Stimulated activated CD8-positive, alpha-beta memory T cell treated with anti-CD3 and anti-CD28 coated beads, Interleukin-15, amount 100 ng/mL, for 48 hours (primary cell): Measurements from ENCODE around the gene NANOS3.

ENCODE experiments used
- DNase-seq, 2 donors: peaks; one replicate each; pipeline ENCODE4 v3.0.0-alpha.2; 2020; ENCODE audit warnings: low read depth in 2 of 2

NANOS3 gene

GRCh38 chr19:13876834-13877233 lies at the start of gene NANOS3:
NANOS3 (plus strand) TSS chr19:13877134; CDS start chr19:13877249, 115 bp downstream.
- DNase-seq = no peak

DNA sequence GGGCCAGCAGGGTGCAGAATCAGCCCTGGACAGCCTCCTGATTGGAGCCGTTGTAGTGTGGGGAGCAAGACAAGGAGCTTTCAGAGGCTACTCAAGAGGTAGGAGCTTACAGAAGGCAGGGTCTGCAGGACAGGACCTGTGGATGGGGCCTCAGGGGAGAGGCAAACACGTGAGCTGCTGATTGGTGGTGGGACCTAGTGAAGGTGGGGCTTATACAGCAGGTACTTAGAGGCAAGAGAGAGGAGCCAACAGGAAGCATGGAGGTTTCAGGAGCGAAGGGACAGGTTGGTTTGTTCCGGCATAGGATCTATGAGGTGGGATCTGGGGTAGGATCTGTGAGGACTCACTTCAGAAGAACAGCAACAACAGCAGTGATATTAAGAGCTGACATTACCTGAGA lies 49.3 kb upstream of the NANOS3 start:
- DNase-seq = no peak

GRCh38 chr19:13830114-13830740 lies 46.7 kb upstream of the NANOS3 start:
- no peak for DNase-seq

- DNase-seq = no peak
Observed at GRCh38 chr19:13830741-13831536, 46.0 kb upstream of the NANOS3 start.

GRCh38 chr19:13831537-13832467 lies 45.1 kb upstream of the NANOS3 start:
- no peak for DNase-seq

DNA sequence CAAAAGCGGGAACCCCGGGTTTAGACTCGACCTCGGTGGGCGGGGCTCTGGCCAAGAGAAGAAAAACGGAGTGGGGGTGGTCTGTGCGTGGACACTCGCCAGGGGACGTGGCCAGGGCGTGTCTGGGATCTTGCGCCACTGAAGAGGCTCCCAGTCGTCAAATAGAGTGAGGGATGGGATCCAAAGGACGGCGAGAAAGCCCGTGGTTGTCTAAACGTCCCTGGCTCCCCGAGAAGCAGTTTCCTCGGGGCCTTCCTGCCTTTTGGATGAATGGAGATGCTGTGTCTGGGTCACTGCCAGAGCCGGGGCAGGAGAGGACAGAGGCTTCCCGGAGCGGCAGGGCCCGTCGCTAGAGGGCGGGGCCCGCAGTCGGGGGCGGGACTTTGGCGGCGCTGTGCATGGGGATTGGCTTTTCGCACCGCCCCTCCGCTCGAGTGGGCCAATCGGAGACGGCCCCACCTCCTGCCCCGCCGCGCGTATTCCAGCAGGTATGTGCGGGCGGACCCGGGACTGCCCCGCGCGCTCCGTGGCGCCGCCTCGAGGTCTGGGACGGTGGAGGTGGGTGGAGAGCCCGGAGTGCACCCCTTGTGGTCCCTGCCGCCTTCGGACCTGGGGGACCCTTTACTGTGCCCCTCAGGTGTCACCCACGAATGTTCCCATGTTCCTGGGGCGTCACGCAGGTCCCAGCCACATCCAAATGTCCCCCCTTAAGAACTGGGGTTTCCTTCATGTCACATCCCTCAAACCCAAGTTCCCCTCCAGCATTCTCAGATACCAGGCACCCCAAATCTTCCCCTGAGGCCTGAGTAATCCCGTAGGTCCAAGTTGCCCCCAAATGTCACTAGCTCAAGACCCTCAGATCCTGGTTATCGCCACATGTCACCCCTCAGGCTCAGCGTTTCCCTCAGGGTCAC lies 43.3 kb upstream of the NANOS3 start:
- DNase-seq = peak; percentile 89 to 90

- no peak for DNase-seq
Observed at GRCh38 chr19:13834244-13835069, 42.5 kb upstream of the NANOS3 start.

DNA sequence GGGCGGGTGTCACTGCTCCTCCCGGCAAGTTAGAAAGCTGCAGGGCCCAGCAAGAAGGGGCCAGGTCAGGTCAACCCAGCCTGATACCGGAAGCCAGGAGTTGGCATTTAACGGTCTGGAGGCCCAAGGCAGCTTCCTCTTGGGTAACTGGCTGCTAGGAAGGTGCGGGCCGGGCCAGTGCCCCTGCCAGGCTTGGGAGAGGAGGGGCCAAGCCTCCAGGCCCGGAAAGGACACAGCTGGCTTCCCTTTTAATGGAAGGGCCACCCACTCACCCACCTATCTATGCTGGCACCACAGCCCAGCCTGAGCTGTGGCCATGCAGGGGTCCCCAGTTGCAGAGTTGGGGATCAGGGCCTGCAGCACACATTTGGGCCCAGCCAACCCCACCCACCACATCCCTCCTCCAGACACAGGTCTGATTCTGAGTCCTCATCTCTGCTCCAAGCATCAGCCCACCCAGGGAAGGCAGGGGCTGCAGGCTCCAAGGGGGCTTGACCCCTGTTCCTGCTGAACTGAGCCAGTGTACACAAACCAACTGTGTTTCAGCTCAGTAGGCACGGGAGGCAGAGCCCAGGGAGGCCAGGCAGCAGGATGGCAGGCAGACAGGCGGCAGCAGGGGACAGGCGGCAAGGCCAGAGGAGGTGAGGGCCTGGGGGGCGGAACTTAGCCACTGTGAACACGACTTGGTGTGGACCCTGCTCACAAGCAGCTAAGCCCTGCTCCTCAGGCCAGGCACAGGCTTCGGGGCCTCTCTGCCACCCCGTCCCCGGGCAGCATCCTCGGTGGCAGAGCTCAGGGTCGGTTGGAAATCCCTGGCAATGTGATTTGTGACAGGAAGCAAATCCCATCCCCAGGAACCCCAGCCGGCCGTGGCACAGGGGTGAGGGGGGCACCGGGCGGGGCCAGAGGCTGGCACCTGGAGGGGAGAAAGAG lies 40.9 kb upstream of the NANOS3 start:
- no peak for DNase-seq

GRCh38 chr19:13838435-13839129 lies 38.4 kb upstream of the NANOS3 start:
- no peak for DNase-seq

DNA sequence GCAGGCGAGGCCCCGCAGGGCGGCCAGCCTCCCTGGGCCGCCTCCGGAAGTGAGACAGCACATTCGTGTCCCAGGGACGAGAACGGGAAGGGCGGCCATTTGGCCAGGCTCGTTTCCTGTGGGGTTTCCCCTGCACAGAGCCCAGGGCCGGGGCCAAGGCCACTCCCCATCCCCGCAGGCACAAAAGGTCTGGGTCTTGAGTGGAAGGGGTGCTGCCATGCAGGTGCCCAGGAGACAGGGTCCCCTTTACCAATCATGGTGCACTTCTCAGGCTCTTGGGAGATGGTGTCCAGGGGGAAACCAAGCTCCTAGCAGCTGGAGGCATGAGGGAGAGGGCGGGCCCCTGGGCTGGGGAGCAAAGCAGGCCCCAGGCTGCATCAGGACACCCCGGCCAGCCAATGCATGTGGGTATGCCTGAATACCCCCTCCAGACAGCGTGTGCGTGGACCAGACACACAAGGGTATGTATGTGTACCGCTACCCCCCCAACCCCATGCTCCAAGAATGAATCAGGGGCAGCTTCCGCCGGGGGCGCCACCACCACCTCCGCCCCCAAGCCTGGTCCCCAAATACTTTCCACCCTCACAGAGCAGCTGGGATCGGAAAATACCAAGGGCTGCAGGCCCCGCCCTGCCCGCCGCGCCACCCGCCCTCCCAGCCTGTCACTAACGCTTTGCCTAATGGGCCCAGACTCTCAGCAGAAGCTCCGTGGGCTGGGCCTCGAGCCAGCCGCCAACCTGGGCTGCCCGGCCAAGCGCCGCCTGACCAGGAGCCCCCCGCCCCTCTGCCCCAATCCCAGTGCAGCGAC lies 37.6 kb upstream of the NANOS3 start:
- peak; percentile 91 for DNase-seq

DNA sequence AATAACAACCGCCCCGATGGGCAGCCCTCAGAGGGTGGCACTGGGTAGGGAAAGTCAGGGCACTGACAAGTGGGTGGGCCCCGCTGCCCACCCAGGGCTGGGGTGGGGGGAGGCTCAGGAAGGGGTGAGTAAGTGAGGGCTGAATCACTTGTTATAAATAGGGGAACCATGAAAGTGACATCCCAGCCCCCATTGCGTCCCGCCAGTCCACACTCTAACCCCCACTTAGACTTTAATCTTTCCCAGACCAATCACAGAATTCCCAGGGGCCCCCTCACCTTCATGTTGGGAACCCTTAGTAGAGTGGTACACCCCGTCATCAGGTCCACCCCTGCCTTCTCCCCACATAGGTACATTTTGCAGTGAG lies 37.0 kb upstream of the NANOS3 start:
- DNase-seq = no peak

DNA sequence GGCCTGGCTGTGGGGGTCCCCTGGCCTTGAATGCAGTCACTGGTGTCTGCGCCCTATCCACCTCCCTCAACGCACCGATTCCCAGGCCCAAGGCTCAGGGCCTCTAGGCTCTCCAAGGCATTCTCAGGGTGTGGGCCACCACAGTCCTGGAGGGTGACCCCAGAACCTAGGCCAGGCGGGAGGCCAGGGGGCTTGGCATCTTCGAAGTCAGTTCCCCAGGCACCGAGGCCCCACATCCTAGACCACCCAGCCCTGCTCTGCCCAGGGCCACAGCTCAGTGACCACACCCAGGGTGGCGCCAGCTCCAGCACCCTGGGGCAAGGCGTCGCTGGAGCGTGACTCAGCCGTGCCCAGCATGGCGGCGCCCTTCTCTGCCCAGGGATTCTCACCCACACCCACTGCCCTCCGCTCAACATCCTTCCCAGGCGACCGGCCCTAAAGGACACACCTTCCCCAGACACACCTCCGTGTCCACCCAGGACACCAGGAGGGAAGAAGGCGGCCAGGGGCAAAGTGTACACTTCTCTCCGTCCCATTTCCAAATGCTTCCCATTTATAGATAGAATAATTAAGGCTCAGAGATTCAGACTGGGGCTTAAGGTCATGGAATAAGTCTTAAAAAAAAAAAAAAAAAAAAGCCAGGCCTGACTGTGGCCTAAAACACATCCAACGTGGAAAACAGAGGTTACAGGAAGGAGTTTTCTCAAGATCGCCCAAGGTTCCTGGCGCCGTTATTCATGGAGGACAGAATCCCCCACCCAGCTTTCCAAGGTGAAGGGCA lies 36.4 kb upstream of the NANOS3 start:
- DNase-seq = no peak

GRCh38 chr19:13841086-13841961 lies 35.6 kb upstream of the NANOS3 start:
- DNase-seq = no peak

- DNase-seq = no peak
Observed at GRCh38 chr19:13841962-13842290, 35.0 kb upstream of the NANOS3 start.

DNA sequence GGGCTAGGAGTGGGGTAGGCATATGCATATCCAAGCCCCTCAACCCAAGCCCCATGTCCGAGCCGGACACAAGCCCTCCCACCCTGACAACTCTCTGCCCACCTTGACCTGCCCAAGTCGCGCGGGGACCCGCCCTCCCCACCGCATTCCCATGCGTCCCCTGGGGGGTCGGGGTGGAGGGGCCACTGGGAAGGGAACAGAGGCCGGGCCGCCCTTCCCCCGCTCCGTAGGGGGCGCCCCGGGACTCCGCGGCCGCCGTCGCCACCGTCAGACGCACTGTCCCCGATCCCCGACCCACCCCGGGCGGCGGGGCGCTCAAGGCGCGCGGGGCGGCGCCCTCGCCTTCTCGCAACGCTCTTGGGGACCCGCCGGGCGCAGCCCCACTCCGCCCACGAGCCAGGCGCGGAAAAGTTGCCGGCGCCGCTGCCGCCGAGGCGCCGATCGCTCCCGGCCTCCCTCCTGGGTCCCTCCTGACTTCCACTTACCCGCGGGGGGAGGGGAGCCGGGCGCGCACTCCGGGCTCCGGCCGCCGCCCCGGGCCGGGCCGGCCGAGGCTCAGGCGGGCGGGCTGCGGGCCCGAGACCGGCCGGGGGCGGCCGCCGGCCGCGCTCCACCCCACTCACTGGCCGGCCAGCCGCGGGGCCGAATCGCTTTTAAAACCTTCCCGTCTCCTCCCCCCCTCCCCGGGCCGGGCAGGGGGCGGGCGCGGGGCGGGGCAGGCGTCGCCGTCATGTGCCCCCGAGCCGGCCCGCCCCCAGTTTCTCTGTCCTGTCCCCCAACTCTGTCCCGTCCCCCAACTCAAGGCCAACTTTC lies 34.4 kb upstream of the NANOS3 start:
- DNase-seq = peak in 1 of 2 donors; percentile 74
